Osteoblast (primary cell): Measurements from ENCODE around the gene KLK3. TPM values are rescaled to one million over a fixed set of nuclear protein-coding genes. Genes with fewer than 3 reads are reported as not detected.

ENCODE experiments used
- DNase-seq: peaks from one replicate; pipeline ENCODE4 v3.0.0; 2011; ENCODE audit warnings: low spot score, mixed read lengths; ENCODE audit not compliant: insufficient read length; ENCODE audit errors: missing footprints
- H2AFZ ChIP-seq: 2 replicates; pipeline ENCODE4 v1.6.0; 2011; ENCODE audit warnings: mild to moderate bottlenecking, low read length
- H3K27ac ChIP-seq: 2 replicates; pipeline ENCODE4 v1.5.1; 2011; ENCODE audit warnings: mild to moderate bottlenecking, low read depth, low read length, moderate library complexity
- H3K27me3 ChIP-seq: 2 replicates; pipeline ENCODE4 v1.6.0; 2012; ENCODE audit warnings: mild to moderate bottlenecking, control low read depth, inconsistent platforms, low read length, moderate library complexity; ENCODE audit not compliant: insufficient read depth
- H3K36me3 ChIP-seq: 2 replicates; pipeline ENCODE4 v1.5.1; 2011; ENCODE audit warnings: mild to moderate bottlenecking, low read length, control low read depth, moderate library complexity; ENCODE audit not compliant: insufficient read depth
- H3K4me1 ChIP-seq: 2 replicates; pipeline ENCODE4 v1.5.1; 2011; ENCODE audit warnings: mild to moderate bottlenecking, low read length, control low read depth, moderate library complexity; ENCODE audit not compliant: insufficient read depth
- H3K4me2 ChIP-seq: 2 replicates; pipeline ENCODE4 v1.6.0; 2011; ENCODE audit warnings: mild to moderate bottlenecking, low read length; ENCODE audit not compliant: insufficient read depth
- H3K4me3 ChIP-seq: fragments of 200-600 bp; sonication (generic); 3 replicates; pipeline ENCODE4 v1.5.1; 2012; ENCODE audit warnings: mild to moderate bottlenecking, low read length, inconsistent platforms; ENCODE audit not compliant: insufficient read depth
- H3K79me2 ChIP-seq: 2 replicates; pipeline ENCODE4 v1.6.0; 2012; ENCODE audit warnings: mild to moderate bottlenecking, low read length, control low read depth, inconsistent platforms; ENCODE audit not compliant: insufficient read depth
- H3K9me3 ChIP-seq: 2 replicates; pipeline ENCODE4 v1.5.1; 2011; ENCODE audit warnings: low read depth, low read length, control low read depth
- H4K20me1 ChIP-seq: 2 replicates; pipeline ENCODE4 v1.6.0; 2012; ENCODE audit warnings: mild to moderate bottlenecking, low read length, control low read depth; ENCODE audit not compliant: insufficient read depth
- total RNA-seq: library from RNA; depleted of rRNA; stranded (reverse); fragments of >200 nt; gene quantifications from 2 replicates; pipeline ENCODE4 v1.2.3, GENCODE V29; 2012
- TF ChIP-seq, protein P1 (sequence below): IDR thresholded peaks from 2 replicates; pipeline ENCODE4 v1.5.1; 2011; ENCODE audit warnings: mild to moderate bottlenecking, low read depth, low read length, moderate library complexity; ENCODE audit errors: extremely low read depth

Gene KLK3
- total RNA-seq, 1 donor, result not detected

DNA sequence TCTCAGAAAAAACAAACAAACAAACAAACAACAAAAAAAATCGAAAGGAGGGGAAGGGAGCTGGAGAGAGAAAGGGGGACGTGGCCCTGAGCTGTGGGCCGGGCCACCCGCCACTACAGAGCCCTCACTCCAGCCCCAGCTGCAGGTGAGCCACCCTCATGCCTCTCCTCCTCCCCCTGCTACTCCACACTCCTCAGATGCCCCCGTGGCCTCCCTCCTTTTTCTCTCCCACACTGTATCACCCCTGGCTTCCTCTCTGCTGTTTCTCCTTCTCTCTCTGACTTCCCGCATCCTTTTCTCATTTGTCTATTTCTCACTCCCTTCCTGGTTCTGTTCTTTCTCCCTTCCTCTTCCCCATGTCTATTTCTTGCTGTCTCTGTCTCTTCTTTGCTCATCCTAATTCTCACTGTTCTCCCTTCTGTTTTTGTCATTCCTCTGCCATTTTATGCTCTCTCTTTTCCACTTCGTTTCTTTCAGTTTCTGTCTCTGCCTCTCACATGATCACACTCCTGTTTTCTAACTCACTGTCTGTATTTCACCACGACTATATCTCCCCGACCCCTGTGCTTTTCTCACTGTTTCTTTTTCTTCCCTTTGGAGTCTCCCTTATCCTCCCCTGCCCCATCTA lies 21.2 kb downstream of the KLK3 start:
- no peaks in the 10 kb centered on the region for H3K4me1 ChIP-seq
- H2AFZ ChIP-seq, result no peak overlapping the region
- no peak for DNase-seq
- H3K27me3 ChIP-seq, result peaks cover 16% of the 10 kb centered on the region
- no peaks in the 10 kb centered on the region for H3K9me3 ChIP-seq
- no peak overlapping the region for H3K27ac ChIP-seq
- H3K4me2 ChIP-seq, result no peak overlapping the region
- H4K20me1 ChIP-seq, result no peaks in the 10 kb centered on the region
- no peaks in the 10 kb centered on the region for H3K79me2 ChIP-seq
- no peak overlapping the region for H3K4me3 ChIP-seq
- no peaks in the 10 kb centered on the region for H3K36me3 ChIP-seq
- TF ChIP-seq, protein P1, sequence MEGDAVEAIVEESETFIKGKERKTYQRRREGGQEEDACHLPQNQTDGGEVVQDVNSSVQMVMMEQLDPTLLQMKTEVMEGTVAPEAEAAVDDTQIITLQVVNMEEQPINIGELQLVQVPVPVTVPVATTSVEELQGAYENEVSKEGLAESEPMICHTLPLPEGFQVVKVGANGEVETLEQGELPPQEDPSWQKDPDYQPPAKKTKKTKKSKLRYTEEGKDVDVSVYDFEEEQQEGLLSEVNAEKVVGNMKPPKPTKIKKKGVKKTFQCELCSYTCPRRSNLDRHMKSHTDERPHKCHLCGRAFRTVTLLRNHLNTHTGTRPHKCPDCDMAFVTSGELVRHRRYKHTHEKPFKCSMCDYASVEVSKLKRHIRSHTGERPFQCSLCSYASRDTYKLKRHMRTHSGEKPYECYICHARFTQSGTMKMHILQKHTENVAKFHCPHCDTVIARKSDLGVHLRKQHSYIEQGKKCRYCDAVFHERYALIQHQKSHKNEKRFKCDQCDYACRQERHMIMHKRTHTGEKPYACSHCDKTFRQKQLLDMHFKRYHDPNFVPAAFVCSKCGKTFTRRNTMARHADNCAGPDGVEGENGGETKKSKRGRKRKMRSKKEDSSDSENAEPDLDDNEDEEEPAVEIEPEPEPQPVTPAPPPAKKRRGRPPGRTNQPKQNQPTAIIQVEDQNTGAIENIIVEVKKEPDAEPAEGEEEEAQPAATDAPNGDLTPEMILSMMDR, result no peak

DNA sequence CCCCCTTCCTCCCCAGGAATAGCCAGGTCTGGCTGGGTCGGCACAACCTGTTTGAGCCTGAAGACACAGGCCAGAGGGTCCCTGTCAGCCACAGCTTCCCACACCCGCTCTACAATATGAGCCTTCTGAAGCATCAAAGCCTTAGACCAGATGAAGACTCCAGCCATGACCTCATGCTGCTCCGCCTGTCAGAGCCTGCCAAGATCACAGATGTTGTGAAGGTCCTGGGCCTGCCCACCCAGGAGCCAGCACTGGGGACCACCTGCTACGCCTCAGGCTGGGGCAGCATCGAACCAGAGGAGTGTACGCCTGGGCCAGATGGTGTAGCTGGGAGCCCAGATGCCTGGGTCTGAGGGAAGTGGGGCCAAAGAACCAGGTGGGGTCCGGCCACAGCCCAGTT lies 21.7 kb downstream of the KLK3 start:
- Histone ChIP-seq H3K4me2 (no peak overlapping the region), H3K4me3 (no peak overlapping the region), H3K79me2 (no peaks in the 10 kb centered on the region), H4K20me1 (no peaks in the 10 kb centered on the region), H3K27me3 (peaks cover 16% of the 10 kb centered on the region), H2AFZ (no peak overlapping the region), H3K27ac (no peak overlapping the region), H3K36me3 (no peaks in the 10 kb centered on the region), H3K4me1 (no peaks in the 10 kb centered on the region), H3K9me3 (no peaks in the 10 kb centered on the region)
- TF ChIP-seq, protein P1, result no peak
- no peak for DNase-seq

DNA sequence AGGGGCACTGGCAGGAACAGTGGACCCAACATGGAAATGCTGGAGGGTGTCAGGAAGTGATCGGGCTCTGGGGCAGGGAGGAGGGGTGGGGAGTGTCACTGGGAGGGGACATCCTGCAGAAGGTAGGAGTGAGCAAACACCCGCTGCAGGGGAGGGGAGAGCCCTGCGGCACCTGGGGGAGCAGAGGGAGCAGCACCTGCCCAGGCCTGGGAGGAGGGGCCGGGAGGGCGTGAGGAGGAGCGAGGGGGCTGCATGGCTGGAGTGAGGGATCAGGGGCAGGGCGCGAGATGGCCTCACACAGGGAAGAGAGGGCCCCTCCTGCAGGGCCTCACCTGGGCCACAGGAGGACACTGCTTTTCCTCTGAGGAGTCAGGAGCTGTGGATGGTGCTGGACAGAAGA lies 22.6 kb downstream of the KLK3 start:
- Histone ChIP-seq H3K79me2 (no peaks in the 10 kb centered on the region), H3K27me3 (peaks cover 16% of the 10 kb centered on the region), H3K4me3 (no peak overlapping the region), H3K36me3 (no peaks in the 10 kb centered on the region), H2AFZ (no peak overlapping the region), H3K4me1 (no peaks in the 10 kb centered on the region), H3K4me2 (no peak overlapping the region), H3K9me3 (no peaks in the 10 kb centered on the region), H3K27ac (no peak overlapping the region), H4K20me1 (no peaks in the 10 kb centered on the region)
- no peak for DNase-seq
- TF ChIP-seq, protein P1, result no peak

DNA sequence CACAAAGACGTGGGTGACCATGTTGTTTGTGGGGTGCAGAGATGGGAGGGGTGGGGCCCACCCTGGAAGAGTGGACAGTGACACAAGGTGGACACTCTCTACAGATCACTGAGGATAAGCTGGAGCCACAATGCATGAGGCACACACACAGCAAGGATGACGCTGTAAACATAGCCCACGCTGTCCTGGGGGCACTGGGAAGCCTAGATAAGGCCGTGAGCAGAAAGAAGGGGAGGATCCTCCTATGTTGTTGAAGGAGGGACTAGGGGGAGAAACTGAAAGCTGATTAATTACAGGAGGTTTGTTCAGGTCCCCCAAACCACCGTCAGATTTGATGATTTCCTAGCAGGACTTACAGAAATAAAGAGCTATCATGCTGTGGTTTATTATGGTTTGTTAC lies 24.1 kb downstream of the KLK3 start:
- DNase-seq, result no peak
- no peak overlapping the region for H2AFZ ChIP-seq
- H4K20me1 ChIP-seq, result no peaks in the 10 kb centered on the region
- no peak overlapping the region for H3K4me2 ChIP-seq
- no peak overlapping the region for H3K4me3 ChIP-seq
- H3K36me3 ChIP-seq, result no peaks in the 10 kb centered on the region
- TF ChIP-seq, protein P1, result no peak
- H3K79me2 ChIP-seq, result no peaks in the 10 kb centered on the region
- H3K9me3 ChIP-seq, result no peaks in the 10 kb centered on the region
- H3K27ac ChIP-seq, result no peak overlapping the region
- no peaks in the 10 kb centered on the region for H3K4me1 ChIP-seq
- H3K27me3 ChIP-seq, result peaks cover 15% of the 10 kb centered on the region
